ENCODE data around the gene TMEM245. TPM values are rescaled to one million over a fixed set of nuclear protein-coding genes. Genes with fewer than 3 reads are reported as not detected.

TMEM245 gene
- total and polyA plus RNA-seq, 2 donors (not counting 1 experiment from before 2014, with no cell fraction given), result 48.2 to 48.8 TPM

DNA sequence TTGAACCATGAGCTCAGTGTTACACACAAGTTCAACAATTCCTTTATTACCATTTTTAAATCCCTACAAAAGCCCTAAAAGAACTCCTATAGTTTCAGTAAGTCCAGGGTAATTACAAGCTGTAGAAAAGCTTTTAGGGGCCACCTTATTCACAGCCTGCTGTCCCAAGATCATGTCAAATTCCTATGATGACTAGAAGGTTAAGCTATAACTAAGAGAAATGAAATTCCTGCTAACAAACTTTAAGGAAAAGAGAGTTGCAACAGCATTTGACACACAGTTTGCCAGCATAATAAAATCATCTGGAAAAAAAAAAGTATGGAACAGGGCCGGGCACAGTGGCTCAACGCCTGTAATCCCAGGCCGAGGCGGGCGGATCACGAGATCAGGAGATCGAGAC lies 31.5 kb downstream of the TMEM245 start:
- no peak overlapping the region for H3K27ac ChIP-seq (ENCODE audit: insufficient read depth, low read length)
- H3K36me3 ChIP-seq (ENCODE audit: control insufficient read depth, insufficient read depth, low read length), result peaks cover 8% of the 10 kb centered on the region
- no peaks in the 10 kb centered on the region for H3K27me3 ChIP-seq (ENCODE audit: control insufficient read depth, insufficient read depth, low read length)
- no peak overlapping the region for H3K4me2 ChIP-seq (ENCODE audit: extremely low read depth, insufficient read depth, low read length)
- H3K79me2 ChIP-seq (ENCODE audit: control insufficient read depth, insufficient read depth, low read length), result peaks cover 2% of the 10 kb centered on the region
- no peaks in the 10 kb centered on the region for H3K9me3 ChIP-seq (ENCODE audit: control insufficient read depth, insufficient read depth, low read depth, low read length)
- no peak for TF ChIP-seq EZH2 (IDR thresholded peaks at IDR 0.05; ENCODE audit: low read length, missing control alignments)
- TF ChIP-seq, protein P1, sequence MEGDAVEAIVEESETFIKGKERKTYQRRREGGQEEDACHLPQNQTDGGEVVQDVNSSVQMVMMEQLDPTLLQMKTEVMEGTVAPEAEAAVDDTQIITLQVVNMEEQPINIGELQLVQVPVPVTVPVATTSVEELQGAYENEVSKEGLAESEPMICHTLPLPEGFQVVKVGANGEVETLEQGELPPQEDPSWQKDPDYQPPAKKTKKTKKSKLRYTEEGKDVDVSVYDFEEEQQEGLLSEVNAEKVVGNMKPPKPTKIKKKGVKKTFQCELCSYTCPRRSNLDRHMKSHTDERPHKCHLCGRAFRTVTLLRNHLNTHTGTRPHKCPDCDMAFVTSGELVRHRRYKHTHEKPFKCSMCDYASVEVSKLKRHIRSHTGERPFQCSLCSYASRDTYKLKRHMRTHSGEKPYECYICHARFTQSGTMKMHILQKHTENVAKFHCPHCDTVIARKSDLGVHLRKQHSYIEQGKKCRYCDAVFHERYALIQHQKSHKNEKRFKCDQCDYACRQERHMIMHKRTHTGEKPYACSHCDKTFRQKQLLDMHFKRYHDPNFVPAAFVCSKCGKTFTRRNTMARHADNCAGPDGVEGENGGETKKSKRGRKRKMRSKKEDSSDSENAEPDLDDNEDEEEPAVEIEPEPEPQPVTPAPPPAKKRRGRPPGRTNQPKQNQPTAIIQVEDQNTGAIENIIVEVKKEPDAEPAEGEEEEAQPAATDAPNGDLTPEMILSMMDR (conservative IDR thresholded peaks at IDR 0.05 in 1 of 2, IDR thresholded peaks at IDR 0.05 in 1 of 2; ENCODE audit: low read depth in 1 of 2, low read length in 2 of 2), result no peak
- H3K4me1 ChIP-seq (ENCODE audit: control insufficient read depth, extremely low read depth, insufficient read depth, low read length), result no peaks in the 10 kb centered on the region
- H3K9ac ChIP-seq (ENCODE audit: insufficient read depth, low read length), result no peak overlapping the region
- DNase-seq (ENCODE audit: low read depth in 2 of 2), result peak in 1 of 2 donors; percentile 17
- no peaks in the 10 kb centered on the region for H4K20me1 ChIP-seq (ENCODE audit: control insufficient read depth, extremely low read depth, insufficient read depth, low read length)
- H2AFZ ChIP-seq (ENCODE audit: low read length), result no peak overlapping the region
- H3K4me3 ChIP-seq (replicated peaks in 1 of 4; ENCODE audit: control extremely low read depth in 1 of 4, insufficient read depth in 1 of 4, low read depth in 3 of 4, low read length in 4 of 4), result no peak overlapping the region

DNA sequence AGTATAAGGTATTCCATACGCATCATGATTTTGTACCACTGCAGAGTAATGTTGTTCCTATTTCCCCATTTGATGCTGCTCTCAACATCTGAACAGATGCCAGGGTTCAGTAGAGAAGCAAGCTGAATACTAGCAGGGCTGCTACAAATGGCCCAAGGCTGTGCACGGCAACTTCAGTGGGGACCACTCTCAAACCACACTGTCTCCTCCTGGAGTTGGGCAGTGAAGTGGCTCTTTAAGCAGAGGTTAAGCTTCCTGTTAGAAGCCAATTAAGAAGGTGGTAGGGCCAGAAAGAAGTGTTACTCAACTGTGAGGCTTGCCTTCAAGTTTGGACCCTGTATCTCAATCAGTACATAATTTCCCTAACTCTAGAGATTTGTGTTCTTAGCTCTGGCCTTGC lies 32.0 kb downstream of the TMEM245 start:
- DNase-seq (ENCODE audit: low read depth in 2 of 2), result no peak
- H3K9me3 ChIP-seq (ENCODE audit: control insufficient read depth, insufficient read depth, low read depth, low read length), result no peaks in the 10 kb centered on the region
- no peaks in the 10 kb centered on the region for H4K20me1 ChIP-seq (ENCODE audit: control insufficient read depth, extremely low read depth, insufficient read depth, low read length)
- no peak overlapping the region for H2AFZ ChIP-seq (ENCODE audit: low read length)
- no peak overlapping the region for H3K4me3 ChIP-seq (replicated peaks in 1 of 4; ENCODE audit: control extremely low read depth in 1 of 4, insufficient read depth in 1 of 4, low read depth in 3 of 4, low read length in 4 of 4)
- no peak overlapping the region for H3K27ac ChIP-seq (ENCODE audit: insufficient read depth, low read length)
- H3K9ac ChIP-seq (ENCODE audit: insufficient read depth, low read length), result no peak overlapping the region
- H3K4me2 ChIP-seq (ENCODE audit: extremely low read depth, insufficient read depth, low read length), result no peak overlapping the region
- H3K36me3 ChIP-seq (ENCODE audit: control insufficient read depth, insufficient read depth, low read length), result peaks cover 8% of the 10 kb centered on the region
- H3K27me3 ChIP-seq (ENCODE audit: control insufficient read depth, insufficient read depth, low read length), result no peaks in the 10 kb centered on the region
- no peak for TF ChIP-seq EZH2 (IDR thresholded peaks at IDR 0.05; ENCODE audit: low read length, missing control alignments)
- TF ChIP-seq, protein P1 (conservative IDR thresholded peaks at IDR 0.05 in 1 of 2, IDR thresholded peaks at IDR 0.05 in 1 of 2; ENCODE audit: low read depth in 1 of 2, low read length in 2 of 2), result no peak
- peaks cover 2% of the 10 kb centered on the region for H3K79me2 ChIP-seq (ENCODE audit: control insufficient read depth, insufficient read depth, low read length)
- no peaks in the 10 kb centered on the region for H3K4me1 ChIP-seq (ENCODE audit: control insufficient read depth, extremely low read depth, insufficient read depth, low read length)

DNA sequence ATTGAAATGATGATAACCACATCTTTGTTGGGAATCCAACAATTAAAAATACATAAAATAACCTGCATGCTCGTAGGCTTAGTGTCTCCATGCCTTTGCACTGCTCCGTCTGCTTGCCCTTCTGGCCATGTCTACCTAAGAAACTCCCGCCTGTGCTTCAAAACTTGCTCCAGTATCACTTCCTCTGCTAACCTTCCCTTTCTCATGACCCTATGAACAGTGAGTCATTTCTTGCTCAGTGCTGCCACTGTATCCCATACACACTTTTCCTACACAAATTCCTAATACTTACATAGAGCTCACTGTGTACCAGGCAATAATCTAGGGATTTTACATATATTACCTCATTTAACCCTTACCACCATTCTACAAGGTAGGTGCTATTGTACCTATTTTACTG lies 33.5 kb downstream of the TMEM245 start:
- H3K27ac ChIP-seq (ENCODE audit: insufficient read depth, low read length), result no peak overlapping the region
- H3K36me3 ChIP-seq (ENCODE audit: control insufficient read depth, insufficient read depth, low read length), result peaks cover 8% of the 10 kb centered on the region
- no peak overlapping the region for H3K4me3 ChIP-seq (replicated peaks in 1 of 4; ENCODE audit: control extremely low read depth in 1 of 4, insufficient read depth in 1 of 4, low read depth in 3 of 4, low read length in 4 of 4)

More for the DNA sequence above, 33.5 kb downstream of the TMEM245 start:
- TF ChIP-seq, protein P1 (conservative IDR thresholded peaks at IDR 0.05 in 1 of 2, IDR thresholded peaks at IDR 0.05 in 1 of 2; ENCODE audit: low read depth in 1 of 2, low read length in 2 of 2), result no peak
- no peak for TF ChIP-seq EZH2 (IDR thresholded peaks at IDR 0.05; ENCODE audit: low read length, missing control alignments)
- Histone ChIP-seq H3K79me2 (ENCODE audit: control insufficient read depth, insufficient read depth, low read length) (peaks cover 2% of the 10 kb centered on the region), H3K9me3 (ENCODE audit: control insufficient read depth, insufficient read depth, low read depth, low read length) (no peaks in the 10 kb centered on the region), H2AFZ (ENCODE audit: low read length) (no peak overlapping the region), H3K4me2 (ENCODE audit: extremely low read depth, insufficient read depth, low read length) (no peak overlapping the region), H3K9ac (ENCODE audit: insufficient read depth, low read length) (no peak overlapping the region), H3K4me1 (ENCODE audit: control insufficient read depth, extremely low read depth, insufficient read depth, low read length) (no peaks in the 10 kb centered on the region), H4K20me1 (ENCODE audit: control insufficient read depth, extremely low read depth, insufficient read depth, low read length) (no peaks in the 10 kb centered on the region), H3K27me3 (ENCODE audit: control insufficient read depth, insufficient read depth, low read length) (no peaks in the 10 kb centered on the region)
- DNase-seq (ENCODE audit: low read depth in 2 of 2), result peak; percentile 16 to 22
